Activated CD4-positive, CD25-positive, alpha-beta regulatory T cell treated with anti-CD3 and anti-CD28 coated beads, Interleukin-2, amount 50 U/mL, for 24 hours (primary cell): ENCODE data around the gene SUN1.
"Not testable (repeated sequence)": the region's sequence is repeated elsewhere in the genome, so short reads cannot be mapped to it uniquely, and the experiment has no call there.

Experiments
- ATAC-seq, 2 donors: fragments of 150-1000 bp; cut with Tn5 transposase; one replicate each; pipeline ENCODE4 v1.10.0; 2021; ENCODE audit warnings: mild to moderate bottlenecking in 1 of 2, moderate library complexity in 1 of 2

Gene SUN1

GRCh38 chr7:832167-832967 lies at the start of gene SUN1:
Gene SUN1, plus strand, starts transcription at chr7:832476. Its CDS starts 49 bp downstream, at chr7:832525.
- ATAC-seq = peak; percentile 79 to 81

- no peak for ATAC-seq
These were observed 49.4 kb upstream of the SUN1 start for GRCh38 chr7:782718-783449.

DNA sequence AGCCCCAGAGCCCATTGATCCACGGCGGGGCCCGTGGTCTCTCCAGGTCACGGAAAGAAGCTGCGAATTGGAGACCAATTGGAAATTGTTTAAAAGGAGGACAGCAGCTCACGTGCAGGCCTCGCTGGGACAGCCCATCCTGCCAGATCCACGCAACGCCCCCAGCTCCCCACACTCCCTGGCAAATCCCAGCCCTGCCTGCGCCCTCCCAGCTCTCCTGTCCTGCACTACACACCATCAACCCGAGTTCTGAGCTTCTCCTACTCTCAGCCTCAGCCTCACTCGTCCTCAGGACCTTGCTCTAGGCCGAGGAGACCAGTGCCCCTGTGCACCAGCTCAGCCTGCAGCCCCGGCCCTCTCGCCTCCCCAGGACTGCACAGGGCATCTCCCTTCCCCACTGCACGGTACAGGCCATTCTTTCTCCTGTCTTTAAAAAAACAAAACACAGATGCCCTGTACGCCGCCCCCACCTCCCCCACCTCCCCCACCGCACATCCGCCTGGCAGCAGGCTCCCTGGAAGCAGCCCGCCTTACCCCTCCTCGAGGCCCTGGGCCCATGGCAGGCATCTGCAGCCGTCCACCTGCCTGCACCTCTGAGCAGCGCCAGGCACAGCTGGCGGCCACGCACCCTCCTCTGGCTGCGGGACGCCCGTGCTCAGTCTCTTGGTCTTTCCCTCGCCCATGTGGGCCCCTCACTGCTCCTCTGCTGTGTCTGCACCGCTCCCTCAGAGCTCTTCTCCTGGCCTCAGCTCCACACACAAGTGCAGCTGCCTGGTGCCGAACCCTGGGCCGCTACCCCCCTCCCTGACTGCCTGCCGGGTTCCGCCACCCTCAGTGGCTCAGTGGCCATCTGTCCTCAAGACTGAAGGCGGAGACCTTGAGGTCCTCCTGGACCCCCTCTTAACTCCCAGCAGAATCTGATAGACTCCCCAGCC lies 48.5 kb upstream of the SUN1 start:
- no peak for ATAC-seq

DNA sequence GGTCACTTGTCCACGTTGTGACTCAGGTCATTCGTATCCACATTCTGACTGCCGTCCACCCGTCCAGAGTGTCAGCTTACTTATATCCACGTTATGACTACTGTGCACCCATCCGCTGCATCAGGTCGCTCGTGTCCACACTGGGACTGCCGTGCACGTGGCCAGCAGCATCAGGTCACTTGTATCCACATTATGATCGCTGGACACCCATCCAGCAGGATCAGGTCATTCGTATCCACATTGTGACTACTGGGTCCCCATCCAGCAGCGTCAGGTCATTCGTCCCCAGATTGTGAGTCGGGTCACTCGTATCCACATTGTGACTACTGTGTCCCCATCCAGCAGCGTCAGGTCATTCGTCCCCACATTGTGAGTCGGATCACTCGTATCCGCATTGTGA lies 47.3 kb upstream of the SUN1 start:
- ATAC-seq = no peak

- no peak for ATAC-seq
These were observed 46.9 kb upstream of the SUN1 start for GRCh38 chr7:785416-785815.

DNA sequence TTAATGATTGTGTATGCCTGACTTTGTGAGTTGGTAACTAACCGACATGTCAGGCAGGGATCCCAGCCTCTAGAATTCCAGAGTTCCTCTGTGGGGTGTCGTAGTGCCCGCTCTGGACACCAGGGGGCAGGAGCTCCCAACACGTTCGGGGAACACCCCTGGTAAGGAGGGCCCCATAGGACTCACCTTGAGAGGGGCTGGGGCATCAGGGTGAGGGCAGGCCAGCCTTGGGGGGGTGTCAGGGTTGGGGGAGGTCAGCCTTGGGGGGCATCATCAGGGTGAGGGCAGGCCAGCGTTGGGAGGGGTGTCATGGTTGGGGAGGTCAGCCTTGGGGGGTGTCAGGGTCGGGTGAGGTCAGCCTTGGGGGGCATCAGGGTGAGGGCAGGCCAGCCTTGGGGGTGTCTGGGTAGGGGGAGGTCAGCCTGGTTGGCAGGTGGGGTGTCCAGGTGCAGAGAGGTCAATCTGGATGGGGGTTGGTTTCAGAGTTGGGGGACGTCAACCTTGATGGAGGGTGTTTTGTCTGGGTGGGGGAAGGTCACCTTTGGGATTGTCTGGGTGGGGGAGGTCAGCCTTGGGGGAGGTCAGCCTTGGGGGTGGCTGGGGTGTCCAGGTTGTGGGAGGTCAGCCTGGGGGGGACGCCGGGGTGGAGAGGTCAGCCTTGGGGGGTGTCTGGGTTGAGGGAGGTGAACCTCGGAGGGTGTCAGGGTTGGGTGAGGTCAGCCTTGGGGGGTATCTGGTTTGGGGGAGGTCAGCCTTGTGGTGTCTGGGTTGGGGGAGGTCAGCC lies 45.6 kb upstream of the SUN1 start:
- peak; percentile 44 to 63 for ATAC-seq

GRCh38 chr7:787332-788240 lies 44.7 kb upstream of the SUN1 start:
- ATAC-seq = no peak

GRCh38 chr7:791519-791918 lies 40.8 kb upstream of the SUN1 start:
- ATAC-seq = no peak

DNA sequence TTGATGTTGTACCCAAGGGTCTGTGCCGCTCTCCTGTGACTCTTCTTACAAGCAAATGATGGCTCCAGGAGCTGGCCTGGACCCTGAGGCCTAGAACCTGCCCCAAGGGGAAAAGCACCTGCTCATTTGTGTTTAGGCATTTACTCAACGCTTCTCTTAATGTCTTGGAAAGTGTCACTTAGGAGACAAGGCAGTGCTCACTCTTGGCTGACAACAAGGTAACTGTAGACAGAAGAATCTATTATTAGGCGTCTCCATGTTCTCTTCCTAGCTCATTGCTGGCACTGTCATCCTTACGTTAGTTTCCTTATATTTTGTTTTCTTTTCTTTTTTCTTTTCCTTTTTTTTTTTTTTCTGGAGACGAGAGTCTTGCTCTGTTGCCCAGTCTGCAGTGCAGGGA lies 38.1 kb upstream of the SUN1 start:
- ATAC-seq = no peak

GRCh38 chr7:794671-795329 lies 37.5 kb upstream of the SUN1 start:
- ATAC-seq = no peak

- ATAC-seq = not testable (repeated sequence)
These were observed 35.7 kb upstream of the SUN1 start for GRCh38 chr7:796434-797169.

- ATAC-seq = no peak
These were observed 33.3 kb upstream of the SUN1 start for GRCh38 chr7:798921-799470.

GRCh38 chr7:800692-801091 lies 31.6 kb upstream of the SUN1 start:
- ATAC-seq = no peak

DNA sequence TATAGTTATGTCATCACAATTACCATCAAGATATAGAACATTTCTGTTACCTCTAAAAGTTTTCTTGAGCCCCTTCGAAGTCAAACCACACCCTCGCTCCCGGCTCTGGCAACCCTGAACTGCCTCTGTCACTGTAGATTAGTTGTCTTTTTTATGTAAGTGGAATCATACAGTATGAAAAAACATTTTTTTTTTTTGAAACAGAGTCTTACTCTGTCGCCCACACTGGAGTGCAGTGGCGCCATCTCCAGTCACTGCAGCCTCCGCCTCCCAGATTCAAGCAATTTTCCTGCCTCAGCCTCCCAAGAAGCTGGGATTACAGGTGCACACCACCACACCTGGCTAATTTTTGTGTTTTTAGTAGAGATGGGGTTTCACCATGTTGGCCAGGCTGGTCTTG lies 30.9 kb upstream of the SUN1 start:
- ATAC-seq = not testable (repeated sequence)

DNA sequence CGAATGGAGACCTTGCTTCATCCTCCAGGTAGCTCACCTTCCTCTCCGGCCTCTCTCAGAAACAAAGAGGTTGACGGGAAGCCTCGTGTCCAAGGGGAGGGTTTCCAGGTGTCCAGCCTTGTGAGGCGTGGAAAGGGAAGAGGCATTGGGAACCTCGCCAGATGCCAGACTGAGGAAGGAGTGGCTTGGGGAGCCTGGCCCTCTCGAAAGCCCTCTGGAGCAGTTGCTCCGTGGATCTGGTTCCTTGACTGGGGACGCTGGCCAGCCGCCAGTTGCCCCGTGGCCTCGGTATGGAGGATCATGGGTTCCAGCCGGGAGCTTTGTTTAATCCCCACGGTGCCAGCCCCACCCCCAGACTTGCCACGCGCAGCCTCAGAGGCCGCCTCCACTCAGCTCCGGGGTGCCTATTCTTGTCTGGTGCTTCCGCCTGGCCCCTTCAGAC lies 30.3 kb upstream of the SUN1 start:
- no peak for ATAC-seq

GRCh38 chr7:802500-803242 lies 29.6 kb upstream of the SUN1 start:
- no peak for ATAC-seq

DNA sequence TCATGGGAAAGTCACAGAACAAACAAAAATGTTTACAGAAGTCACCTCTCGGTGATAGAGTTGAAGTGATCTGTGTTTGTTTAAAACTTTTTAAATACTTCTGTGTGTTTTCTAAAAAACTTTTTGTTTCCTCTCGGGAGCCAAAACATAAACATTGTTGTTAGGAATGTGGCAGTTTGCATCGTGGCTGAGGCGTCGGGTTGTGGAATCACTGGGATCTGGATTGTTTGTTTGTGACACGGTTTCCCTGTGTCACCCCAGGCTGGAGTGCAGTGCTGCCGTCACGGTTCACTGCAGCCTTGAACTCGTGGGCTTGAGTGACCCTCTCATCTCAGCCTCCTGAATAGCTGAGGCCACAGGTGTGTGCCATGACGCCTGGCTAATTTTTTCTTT lies 29.0 kb upstream of the SUN1 start:
- ATAC-seq = no peak

- ATAC-seq = not testable (repeated sequence)
These were observed 28.5 kb upstream of the SUN1 start for GRCh38 chr7:803796-804195.

DNA sequence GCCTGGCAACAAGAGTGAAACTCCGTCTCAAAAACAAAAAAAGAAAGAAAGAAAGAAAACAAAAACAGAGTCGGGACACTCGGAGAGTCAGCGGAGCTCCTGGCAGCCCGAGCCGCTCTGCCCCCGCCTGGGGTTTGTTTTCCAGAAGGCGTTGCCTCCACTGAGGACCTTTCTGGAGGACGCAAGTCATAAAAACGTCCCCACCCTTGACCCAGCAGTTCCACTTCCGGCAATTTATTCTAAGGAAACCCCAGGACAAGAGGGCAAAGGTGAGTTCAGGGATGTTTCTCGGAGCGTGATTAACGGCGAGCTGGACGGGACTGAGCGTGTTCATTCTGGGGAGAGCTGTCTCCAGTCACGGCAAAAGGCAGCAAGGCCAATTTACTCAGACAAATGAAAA lies 27.0 kb upstream of the SUN1 start:
- ATAC-seq = no peak
